NCI-H1694 (cell line): Measurements from ENCODE around the gene EMID1.

ENCODE experiments used
- DNase-seq: peaks from one replicate; lab custom pipeline; 2025; lab: John Stamatoyannopoulos, UW

Gene EMID1

GRCh38 chr22:29195118-29195963 is 10.4 kb upstream of the EMID1 start:
- DNase-seq: no peak

GRCh38 chr22:29195964-29196666 is 9.6 kb upstream of the EMID1 start:
- DNase-seq: no peak

- no peak for DNase-seq
These were observed 8.6 kb upstream of the EMID1 start for GRCh38 chr22:29197096-29197495.

GRCh38 chr22:29198240-29198639 is 7.5 kb upstream of the EMID1 start:
- no peak for DNase-seq

- DNase-seq: no peak
These were observed 5.8 kb upstream of the EMID1 start for GRCh38 chr22:29199702-29200400.

- no peak for DNase-seq
These were observed 4.8 kb upstream of the EMID1 start for GRCh38 chr22:29200901-29201300.

GRCh38 chr22:29201782-29202181 is 3.9 kb upstream of the EMID1 start:
- DNase-seq: no peak

GRCh38 chr22:29202212-29203192 is 3.2 kb upstream of the EMID1 start:
- no peak for DNase-seq

- no peak for DNase-seq
These were observed 1.9 kb upstream of the EMID1 start for GRCh38 chr22:29203488-29204454.

GRCh38 chr22:29204455-29205183 is 1.1 kb upstream of the EMID1 start:
- DNase-seq: no peak

GRCh38 chr22:29205252-29205593 is 473 bp upstream of the EMID1 start:
- no peak for DNase-seq

- no peak for DNase-seq
These were observed 911 bp downstream of the EMID1 start for GRCh38 chr22:29206372-29207242.

GRCh38 chr22:29207243-29207550 is 1.5 kb downstream of the EMID1 start:
- DNase-seq: no peak

GRCh38 chr22:29207562-29208501 is 2.1 kb downstream of the EMID1 start:
- DNase-seq: no peak

- no peak for DNase-seq
These were observed 2.8 kb downstream of the EMID1 start for GRCh38 chr22:29208502-29208862.

GRCh38 chr22:29208879-29209623 is 3.4 kb downstream of the EMID1 start:
- no peak for DNase-seq

- DNase-seq: no peak
These were observed 3.9 kb downstream of the EMID1 start for GRCh38 chr22:29209624-29209929.
